NT2/D1 (cell line): Measurements from ENCODE around the gene SEL1L.

Experiments used
- YY1 ChIP-seq: IDR thresholded peaks from 2 replicates; pipeline ENCODE4 v1.6.1; 2011; ENCODE audit not compliant: insufficient read length, insufficient read depth
- ZNF274 ChIP-seq: IDR thresholded peaks from 2 replicates; pipeline ENCODE4 v1.6.1; 2011; ENCODE audit warnings: mild to moderate bottlenecking, low read depth, low read length

GRCh38 chr14:81523016-81523415 lies 10.6 kb downstream of the SEL1L start:
- no peak for TF ChIP-seq YY1
- TF ChIP-seq ZNF274 = no peak
